CD4-positive, alpha-beta T cell treated with Interferon alpha-2 for 1 hour (primary cell): ENCODE data around the gene CD2AP.
"Not testable (repeated sequence)": the region's sequence is repeated elsewhere in the genome, so short reads cannot be mapped to it uniquely, and the experiment has no call there.

Experiments
- DNase-seq, 2 donors: peaks; one replicate each; pipeline ENCODE4 v3.0.0-alpha.2; 2020 to 2022

CD2AP gene, protein sequence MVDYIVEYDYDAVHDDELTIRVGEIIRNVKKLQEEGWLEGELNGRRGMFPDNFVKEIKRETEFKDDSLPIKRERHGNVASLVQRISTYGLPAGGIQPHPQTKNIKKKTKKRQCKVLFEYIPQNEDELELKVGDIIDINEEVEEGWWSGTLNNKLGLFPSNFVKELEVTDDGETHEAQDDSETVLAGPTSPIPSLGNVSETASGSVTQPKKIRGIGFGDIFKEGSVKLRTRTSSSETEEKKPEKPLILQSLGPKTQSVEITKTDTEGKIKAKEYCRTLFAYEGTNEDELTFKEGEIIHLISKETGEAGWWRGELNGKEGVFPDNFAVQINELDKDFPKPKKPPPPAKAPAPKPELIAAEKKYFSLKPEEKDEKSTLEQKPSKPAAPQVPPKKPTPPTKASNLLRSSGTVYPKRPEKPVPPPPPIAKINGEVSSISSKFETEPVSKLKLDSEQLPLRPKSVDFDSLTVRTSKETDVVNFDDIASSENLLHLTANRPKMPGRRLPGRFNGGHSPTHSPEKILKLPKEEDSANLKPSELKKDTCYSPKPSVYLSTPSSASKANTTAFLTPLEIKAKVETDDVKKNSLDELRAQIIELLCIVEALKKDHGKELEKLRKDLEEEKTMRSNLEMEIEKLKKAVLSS

GRCh38 chr6:47477497-47478232, at the start of gene CD2AP:
TSS of gene CD2AP (plus strand) at chr6:47477789. CDS start at chr6:47478245, 456 bp downstream.
- DNase-seq, result peak; percentile 93 to 94

DNA sequence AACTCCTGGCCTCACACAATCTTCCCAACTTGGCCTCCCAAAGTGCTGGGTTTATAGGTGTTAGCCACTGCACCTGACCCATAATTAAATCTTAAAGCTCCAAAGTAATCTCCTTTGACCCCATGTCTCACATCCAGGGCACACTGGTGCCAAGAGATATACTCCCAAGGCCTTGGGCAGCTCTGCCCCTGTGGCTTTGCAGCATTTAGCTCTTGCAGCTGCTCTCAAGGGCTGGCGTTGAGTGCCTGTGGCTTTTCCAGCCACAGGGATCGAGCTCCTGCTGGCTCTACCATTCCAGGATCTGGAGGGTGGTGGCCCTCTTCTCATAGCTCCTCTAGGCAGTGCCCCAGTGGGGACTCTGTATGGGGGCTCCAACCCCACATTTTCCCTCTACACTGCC, 49.3 kb upstream of the CD2AP start:
- no peak for DNase-seq

DNA sequence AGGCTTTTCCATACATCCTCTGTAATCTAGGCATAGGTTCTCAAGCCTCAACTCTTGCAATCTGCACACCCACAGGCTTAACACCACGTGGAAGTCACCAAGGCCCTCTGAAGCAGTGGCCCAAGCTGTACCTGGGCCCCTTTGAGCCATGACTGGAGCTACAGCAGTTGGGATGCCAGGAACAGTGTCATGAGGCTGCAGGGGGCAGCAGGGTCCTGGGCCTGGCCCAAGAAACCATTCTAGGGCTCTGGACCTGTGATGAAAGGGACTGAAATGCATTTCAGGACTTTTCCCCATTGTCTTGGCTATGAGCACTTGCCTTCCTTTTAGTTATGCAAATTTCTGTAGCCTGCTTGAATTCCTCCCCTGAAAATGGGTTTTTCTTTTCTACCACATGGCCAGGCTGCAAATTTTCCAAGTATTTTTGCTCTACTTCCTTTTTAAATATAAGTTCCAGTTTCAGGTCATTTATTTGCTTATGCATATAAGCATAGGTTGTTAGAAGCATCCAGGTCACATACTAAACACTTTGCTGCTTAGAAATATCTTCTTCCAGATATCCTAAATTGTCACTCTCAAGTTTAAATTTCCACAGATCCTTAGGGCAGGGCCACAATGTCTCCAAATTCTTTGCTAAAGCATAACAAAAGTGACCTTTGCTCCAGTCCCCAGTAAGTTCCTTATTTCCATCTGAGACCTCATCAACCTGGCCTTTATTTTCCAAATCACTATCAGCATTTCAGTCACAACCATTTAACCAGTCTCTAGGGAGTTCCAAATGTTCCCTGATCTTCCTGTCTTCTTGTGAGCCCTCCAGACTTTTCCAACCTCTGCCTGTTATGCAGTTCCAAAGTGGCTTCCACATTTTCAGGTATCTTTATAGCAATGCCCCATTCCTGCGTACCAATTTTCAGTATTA, 48.6 kb upstream of the CD2AP start:
- DNase-seq, result no peak

- no peak for DNase-seq
These were observed 43.0 kb upstream of the CD2AP start for GRCh38 chr6:47434372-47435253.

DNA sequence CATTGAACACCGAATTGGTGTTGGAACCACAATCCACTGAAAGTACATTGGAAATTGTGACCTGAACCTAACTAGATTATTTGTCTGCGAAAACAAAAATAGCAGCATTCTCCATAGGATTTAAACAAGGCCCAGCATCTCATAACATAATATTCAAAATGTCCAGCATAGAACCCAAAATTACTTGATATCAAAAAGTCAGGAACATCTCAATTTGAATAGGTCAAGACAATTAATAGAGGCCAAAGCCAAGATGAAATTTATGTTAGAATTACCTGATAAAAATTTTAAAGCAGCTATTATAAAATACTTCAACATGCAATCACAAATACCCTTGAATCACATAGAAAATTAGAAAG, 42.4 kb upstream of the CD2AP start:
- no peak for DNase-seq

GRCh38 chr6:47437592-47437991, 40.0 kb upstream of the CD2AP start:
- DNase-seq, result no peak

DNA sequence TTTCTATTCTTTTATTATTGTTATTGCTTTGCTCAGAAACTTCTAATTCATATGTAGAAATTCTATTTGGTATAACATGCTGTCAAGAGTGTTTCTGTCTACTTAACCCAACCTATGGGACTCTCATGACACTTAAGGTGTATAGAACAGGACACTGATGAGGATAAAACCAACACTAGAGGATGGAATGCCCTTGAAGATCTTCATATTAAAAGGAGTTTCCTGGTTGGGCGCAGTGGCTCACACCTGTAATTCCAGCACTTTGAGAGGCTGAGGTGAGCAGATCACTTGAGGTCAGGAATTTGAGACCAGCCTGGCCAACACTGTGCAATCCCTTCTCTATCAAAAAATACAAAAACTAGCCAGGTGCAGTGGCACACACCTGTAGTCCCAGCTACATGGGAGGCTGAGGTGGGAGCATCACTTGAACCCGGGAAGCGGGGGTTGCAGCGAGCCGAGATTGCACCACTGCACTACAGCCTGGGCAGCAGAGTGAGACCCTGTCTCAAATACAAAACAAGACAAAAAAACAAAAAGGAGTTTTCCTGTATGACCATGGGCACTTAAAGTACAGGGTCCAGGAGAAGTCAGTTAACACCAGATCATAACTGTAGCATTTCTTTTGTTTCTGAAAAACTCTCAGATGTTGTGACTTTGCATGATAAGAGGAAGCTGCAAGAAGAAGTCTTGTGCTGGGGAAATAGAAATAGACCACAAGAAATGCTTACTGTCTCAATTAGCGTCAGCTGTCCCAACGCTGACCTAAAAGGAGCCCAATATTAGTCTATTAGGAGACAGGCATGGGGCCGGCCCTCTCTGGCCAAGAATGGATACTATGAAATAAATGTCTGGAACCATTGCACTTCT, 38.9 kb upstream of the CD2AP start:
- peak in 1 of 2 donors; percentile 5 for DNase-seq

- DNase-seq, result no peak
These were observed 38.3 kb upstream of the CD2AP start for GRCh38 chr6:47439348-47439668.

DNA sequence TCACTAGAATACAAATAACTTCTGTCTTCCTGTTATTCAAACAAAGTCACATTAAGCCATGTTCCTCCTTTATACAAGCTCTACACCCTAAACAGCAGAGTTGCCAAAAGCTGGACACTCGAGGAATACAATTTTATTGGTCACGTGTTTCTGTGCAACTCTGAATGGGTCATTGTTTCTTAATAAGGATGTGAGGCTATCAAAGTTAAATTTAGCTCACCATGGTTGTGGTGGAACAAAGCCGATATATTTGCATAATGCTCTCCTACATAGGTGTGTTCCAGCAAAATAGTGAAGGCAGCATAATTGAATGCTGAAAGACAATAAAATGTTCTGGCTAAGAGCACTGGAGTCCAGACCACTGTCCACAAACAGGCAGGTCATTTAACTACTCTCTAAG, 36.9 kb upstream of the CD2AP start:
- no peak for DNase-seq

DNA sequence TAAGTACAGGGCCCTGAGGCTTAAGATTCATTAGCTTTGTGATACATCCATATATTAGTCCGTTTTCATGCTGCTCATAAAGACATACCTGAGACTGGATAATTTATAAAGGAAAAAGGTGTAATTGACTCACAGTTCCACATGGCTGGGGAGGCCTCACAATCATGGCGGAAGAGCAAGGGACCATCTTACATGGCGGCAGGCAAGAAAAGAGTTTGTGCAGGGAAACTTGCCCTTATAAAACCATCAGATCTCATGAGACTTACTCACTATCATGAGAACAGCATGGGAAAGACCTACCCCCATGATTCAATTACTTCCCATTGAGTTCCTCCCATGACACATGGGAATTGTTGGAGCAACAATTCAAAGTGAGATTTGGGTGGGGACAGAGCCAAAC, 32.6 kb upstream of the CD2AP start:
- not testable (repeated sequence) for DNase-seq

GRCh38 chr6:47446669-47447330, 30.8 kb upstream of the CD2AP start:
- no peak for DNase-seq

- no peak for DNase-seq
These were observed 29.9 kb upstream of the CD2AP start for GRCh38 chr6:47447722-47448121.

GRCh38 chr6:47451162-47451561, 26.4 kb upstream of the CD2AP start:
- no peak for DNase-seq

DNA sequence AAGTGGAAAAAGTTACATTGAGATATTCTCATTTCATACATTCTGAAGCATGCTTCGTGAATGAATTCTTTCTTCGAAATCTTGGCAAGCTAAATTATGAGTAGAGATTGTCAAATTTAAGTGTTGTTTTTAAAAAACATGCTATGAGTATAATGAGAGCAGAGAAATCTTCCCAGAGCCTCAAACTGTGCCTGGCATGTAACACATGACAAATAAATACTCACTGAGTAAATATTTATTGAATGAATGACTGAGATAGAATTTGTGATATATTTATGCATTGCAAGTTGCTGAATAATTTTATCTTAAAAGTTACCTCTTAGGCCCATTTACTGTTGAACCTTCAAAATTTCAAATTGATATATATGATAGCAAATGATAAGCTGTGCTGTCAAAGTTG, 24.7 kb upstream of the CD2AP start:
- DNase-seq, result no peak

DNA sequence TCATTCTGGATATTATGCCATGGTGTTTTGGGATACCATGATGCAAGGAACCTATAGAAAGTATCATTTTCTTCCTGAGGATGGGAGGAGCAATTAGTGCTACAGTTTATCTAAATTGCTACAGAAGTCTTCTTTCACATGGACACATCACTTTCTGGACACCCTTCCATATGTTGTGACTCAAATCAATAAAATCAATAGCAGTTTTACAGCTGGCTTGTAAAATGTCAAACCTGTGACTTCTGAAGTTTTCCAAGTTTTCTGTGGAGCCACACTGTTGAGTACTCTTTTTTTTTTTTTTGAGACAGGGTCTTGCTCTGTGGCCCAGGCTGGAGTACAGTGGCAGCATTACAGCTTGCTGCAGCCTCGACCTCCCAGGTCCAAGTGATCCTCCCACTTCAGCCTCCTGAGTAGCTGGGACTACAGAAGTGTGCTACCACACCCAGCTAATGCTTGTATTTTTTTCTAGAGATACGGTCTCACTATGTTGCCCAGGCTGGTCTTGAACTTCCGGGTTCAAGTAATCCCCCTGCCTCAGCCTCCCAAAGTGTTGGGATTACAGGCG, 24.1 kb upstream of the CD2AP start:
- no peak for DNase-seq

- no peak for DNase-seq
These were observed 22.7 kb upstream of the CD2AP start for GRCh38 chr6:47454713-47455396.

DNA sequence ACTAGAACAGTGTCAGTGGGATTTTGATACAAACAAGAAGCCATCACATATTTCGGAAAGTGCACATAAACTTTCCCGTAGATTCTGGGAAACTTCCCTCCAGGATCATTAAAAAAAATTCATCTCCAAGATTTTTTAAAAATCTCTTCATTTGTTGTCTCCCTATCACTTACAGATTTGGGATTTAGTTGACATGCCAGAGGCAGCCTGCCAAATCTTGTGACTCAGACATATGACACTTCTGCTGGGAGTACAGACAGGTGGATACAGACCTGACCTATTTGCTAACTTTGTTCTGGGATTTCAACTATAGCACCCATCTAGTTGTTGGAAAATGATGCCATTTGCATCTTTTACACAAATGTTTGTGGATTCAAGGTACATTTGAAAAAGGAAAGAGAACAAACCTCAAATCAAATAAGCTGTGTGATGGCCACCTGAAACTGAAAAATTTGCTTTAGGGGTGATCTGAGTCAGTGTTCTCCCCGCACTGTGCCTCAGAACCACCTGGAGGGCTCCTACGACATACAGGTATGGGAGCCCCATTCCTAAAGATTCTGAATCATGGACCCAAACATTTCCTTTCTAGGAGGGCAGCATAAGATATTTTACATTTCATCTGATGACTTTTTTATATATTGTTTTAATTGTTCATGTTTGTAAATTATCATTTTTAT, 21.9 kb upstream of the CD2AP start:
- DNase-seq, result no peak

- DNase-seq, result no peak
These were observed 21.0 kb upstream of the CD2AP start for GRCh38 chr6:47456536-47456975.

GRCh38 chr6:47457370-47457769, 20.2 kb upstream of the CD2AP start:
- no peak for DNase-seq
